LNCaP clone FGC (cell line): ENCODE data around the gene MGRN1.

Source experiments
- DNase-seq: peaks from one replicate; pipeline ENCODE4 v3.0.0-alpha.2; 2011; ENCODE audit warnings: low read depth
- H3K4me3 ChIP-seq: 2 replicates; pipeline ENCODE4 v1.5.1; 2011; ENCODE audit warnings: mild to moderate bottlenecking, low read depth, low read length, control low read depth
- CTCF ChIP-seq: IDR thresholded peaks from 2 replicates; pipeline ENCODE4 v1.5.1; 2012; ENCODE audit warnings: mild to moderate bottlenecking; ENCODE audit not compliant: control insufficient read depth, insufficient read depth; ENCODE audit errors: extremely low read depth

The MGRN1 gene

GRCh38 chr16:4696172-4696904 lies 71.7 kb downstream of the MGRN1 start:
- no peak for TF ChIP-seq CTCF
- no peak for DNase-seq
- no peak overlapping the region for H3K4me3 ChIP-seq

- no peak for DNase-seq
- H3K4me3 ChIP-seq, result no peak overlapping the region
- TF ChIP-seq CTCF, result no peak
Measured at GRCh38 chr16:4696905-4697847, 72.5 kb downstream of the MGRN1 start.

DNA sequence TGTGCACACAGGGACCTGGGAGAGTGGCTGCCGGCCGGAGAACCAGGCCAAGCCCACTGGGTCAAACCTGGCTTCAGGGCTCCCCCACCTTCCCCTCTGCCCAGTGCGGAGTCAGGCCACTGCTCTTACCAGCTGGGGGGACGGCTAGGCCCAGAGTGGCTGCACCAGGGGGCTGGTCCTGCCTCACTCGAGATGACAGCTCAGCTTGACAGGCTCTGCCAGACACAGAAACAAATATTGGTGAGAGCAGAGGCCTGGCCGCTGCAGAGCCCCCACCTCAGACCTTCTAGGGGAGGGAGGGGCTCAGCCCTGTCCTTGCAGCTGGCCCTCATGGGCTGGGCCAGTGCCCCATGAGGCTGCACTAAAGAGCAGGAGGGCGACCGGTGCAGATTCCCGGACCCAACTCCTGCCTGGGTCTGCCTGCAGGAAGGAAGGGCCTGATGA lies 73.2 kb downstream of the MGRN1 start:
- no peak overlapping the region for H3K4me3 ChIP-seq
- DNase-seq, result no peak
- TF ChIP-seq CTCF, result no peak

DNA sequence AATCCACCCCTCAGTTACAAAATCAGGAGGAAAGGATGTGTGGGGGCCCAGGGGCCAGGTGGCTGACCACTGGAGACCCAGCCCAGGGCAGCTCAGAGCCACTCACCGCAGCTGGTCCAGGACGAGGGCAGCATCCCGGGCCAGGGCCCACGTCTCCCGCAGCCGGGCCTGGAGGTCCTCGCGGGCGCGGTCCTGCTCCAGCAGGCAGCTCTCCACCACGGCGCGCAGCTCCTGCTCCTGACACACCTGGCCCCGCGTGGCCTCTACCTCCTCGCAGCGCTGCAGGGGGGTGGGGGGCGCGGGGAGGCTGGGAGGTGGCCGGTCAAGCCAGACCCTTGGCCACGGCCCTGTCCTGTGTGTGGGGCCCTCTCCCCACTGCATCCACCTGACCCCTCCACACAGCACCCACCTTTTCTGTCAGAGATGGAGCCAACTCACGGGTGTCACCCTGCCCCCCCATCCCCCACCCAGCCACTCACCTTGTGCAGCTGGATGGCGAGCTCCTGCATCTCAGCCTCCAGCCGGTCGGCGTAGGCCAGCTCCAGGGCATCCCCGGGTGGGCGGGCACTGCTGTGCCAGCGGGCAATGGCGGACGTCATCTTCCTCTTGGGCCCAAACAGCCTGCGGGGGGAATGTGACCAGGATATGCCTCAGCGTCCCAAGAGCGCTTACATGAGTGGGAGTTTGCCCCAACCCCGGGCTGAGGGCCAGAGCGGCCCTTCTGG lies 73.9 kb downstream of the MGRN1 start:
- DNase-seq, result no peak
- no peak for TF ChIP-seq CTCF
- H3K4me3 ChIP-seq, result no peak overlapping the region

GRCh38 chr16:4699046-4699556 lies 74.5 kb downstream of the MGRN1 start:
- no peak for DNase-seq
- no peak overlapping the region for H3K4me3 ChIP-seq
- no peak for TF ChIP-seq CTCF

DNA sequence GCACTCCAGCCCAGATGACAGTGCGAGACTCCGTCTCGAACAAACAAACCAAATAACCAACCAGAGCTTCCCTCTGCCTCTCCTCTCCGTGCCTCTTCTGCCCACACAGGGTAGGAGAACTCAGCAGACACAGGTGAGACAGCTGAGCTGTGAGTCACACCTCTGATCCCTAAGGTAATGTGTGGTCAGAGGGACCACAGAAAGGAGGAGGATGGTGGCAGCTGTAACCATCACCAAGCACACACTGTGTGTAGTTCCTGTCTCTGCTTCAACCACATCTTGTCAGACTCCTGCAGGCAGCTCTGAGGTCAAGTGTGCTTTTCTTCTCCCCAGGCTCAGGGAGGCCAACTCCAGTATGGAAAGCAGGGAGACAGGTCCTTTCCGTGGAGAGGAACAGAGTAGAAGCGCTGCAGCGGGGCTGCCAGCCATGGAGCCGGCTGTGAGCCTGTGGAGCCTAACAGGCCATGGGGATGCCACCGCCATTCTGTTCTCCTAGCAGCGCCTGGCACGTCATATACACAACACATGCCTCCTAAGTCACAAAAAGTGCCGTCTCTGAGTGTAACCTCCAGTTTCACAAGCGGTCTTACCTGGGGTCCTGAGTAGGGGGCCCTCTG lies 75.9 kb downstream of the MGRN1 start:
- no peak for TF ChIP-seq CTCF
- H3K4me3 ChIP-seq, result no peak overlapping the region
- DNase-seq, result no peak
